ENCODE results near the gene RAB9A.

Gene RAB9A

DNA sequence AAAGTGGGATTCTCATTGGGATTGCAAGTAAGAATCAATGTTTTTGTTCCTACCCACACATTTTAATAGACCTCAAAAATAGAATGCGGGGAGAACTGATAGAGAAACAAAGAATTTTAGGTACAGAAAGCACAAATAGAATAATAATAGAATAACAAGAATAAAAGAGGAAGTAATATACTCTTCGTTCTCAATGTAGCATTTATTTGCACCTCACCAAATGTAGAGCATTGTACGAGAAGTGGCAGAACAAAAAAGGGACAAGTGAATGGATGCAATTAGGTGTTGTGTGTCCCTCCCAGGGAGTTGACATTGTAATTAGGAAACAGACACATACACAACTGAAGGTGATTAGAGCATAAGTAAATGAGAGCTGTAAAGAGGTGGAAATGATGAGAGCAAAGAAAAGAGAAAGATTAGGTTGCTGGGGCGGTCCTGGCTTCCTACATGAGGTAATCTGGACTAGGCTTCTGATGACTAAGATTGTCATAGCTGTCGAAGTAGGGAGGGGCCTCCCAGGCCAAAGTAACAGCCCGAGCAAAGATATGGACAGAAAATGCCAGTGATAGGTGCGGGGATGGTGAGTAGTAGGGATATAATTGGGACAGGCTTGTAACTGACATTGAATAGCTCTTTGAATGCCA is 10.4 kb downstream of the RAB9A start:
- Histone ChIP-seq H3K4me2 (ENCODE audit: low read length) (no peak overlapping the region), H3K79me2 (ENCODE audit: insufficient read depth, low read length) (peaks cover 68% of the 10 kb centered on the region)

DNA sequence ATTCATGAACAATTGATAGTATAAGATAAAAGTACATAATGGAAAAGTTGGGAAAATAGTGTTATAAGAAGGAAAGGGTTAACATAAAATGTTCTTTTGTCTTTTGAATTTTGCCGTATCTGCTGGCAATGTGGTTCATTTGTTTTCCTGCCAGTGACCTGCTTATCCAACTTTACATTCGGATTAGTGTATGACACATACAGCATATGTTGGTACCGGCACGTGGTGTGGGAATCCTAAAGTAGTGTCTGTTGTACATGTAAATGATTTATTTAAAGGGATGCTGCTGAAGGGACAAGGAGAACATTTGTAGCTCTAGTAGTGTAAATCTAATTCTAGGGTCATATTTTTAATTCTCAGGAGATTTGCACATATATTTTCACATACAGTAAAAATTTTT is 11.5 kb downstream of the RAB9A start:
- no peak overlapping the region for H3K4me2 ChIP-seq (ENCODE audit: low read length)
- H3K9ac ChIP-seq (ENCODE audit: low read length) = no peak overlapping the region
- TF ChIP-seq EZH2 (IDR thresholded peaks at IDR 0.05; ENCODE audit: borderline replicate concordance, low read length) = no peak
- TF ChIP-seq, protein P1, sequence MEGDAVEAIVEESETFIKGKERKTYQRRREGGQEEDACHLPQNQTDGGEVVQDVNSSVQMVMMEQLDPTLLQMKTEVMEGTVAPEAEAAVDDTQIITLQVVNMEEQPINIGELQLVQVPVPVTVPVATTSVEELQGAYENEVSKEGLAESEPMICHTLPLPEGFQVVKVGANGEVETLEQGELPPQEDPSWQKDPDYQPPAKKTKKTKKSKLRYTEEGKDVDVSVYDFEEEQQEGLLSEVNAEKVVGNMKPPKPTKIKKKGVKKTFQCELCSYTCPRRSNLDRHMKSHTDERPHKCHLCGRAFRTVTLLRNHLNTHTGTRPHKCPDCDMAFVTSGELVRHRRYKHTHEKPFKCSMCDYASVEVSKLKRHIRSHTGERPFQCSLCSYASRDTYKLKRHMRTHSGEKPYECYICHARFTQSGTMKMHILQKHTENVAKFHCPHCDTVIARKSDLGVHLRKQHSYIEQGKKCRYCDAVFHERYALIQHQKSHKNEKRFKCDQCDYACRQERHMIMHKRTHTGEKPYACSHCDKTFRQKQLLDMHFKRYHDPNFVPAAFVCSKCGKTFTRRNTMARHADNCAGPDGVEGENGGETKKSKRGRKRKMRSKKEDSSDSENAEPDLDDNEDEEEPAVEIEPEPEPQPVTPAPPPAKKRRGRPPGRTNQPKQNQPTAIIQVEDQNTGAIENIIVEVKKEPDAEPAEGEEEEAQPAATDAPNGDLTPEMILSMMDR (IDR thresholded peaks at IDR 0.05; ENCODE audit: low read length) = no peak
- H3K9me3 ChIP-seq (ENCODE audit: low read length) = no peaks in the 10 kb centered on the region
- H3F3A ChIP-seq (ENCODE audit: insufficient read depth, low read length) = no peaks in the 10 kb centered on the region
- H3K4me3 ChIP-seq (ENCODE audit: low read depth, low read length, poor library complexity, severe bottlenecking) = no peak overlapping the region
- peaks cover 56% of the 10 kb centered on the region for H3K4me1 ChIP-seq (ENCODE audit: insufficient read depth, low read length, severe bottlenecking)
- H3K27ac ChIP-seq (ENCODE audit: low read depth, low read length, poor library complexity, severe bottlenecking) = no peak overlapping the region
- no peaks in the 10 kb centered on the region; the same call in 1 of the 2 replicates for H3K36me3 ChIP-seq (ENCODE audit: insufficient read depth, low read length)
- H3K27me3 ChIP-seq (ENCODE audit: insufficient read depth, low read length) = no peaks in the 10 kb centered on the region
- H3K79me2 ChIP-seq (ENCODE audit: insufficient read depth, low read length) = peaks cover 60% of the 10 kb centered on the region
- no peaks in the 10 kb centered on the region for H4K20me1 ChIP-seq (ENCODE audit: insufficient read depth, low read length)
- H3K9me2 ChIP-seq (ENCODE audit: low read depth, low read length) = no peaks in the 10 kb centered on the region
- no peak overlapping the region for H2AFZ ChIP-seq (ENCODE audit: low read length)

More for the DNA sequence above, 10.4 kb downstream of the RAB9A start:
- TF ChIP-seq EZH2 (IDR thresholded peaks at IDR 0.05; ENCODE audit: borderline replicate concordance, low read length) = no peak
- TF ChIP-seq, protein P1 (IDR thresholded peaks at IDR 0.05; ENCODE audit: low read length) = no peak
- Histone ChIP-seq H3K36me3 (ENCODE audit: insufficient read depth, low read length) (no peaks in the 10 kb centered on the region; the same call in 1 of the 2 replicates), H3K4me3 (ENCODE audit: low read depth, low read length, poor library complexity, severe bottlenecking) (no peak overlapping the region), H4K20me1 (ENCODE audit: insufficient read depth, low read length) (no peaks in the 10 kb centered on the region), H3K4me1 (ENCODE audit: insufficient read depth, low read length, severe bottlenecking) (peaks cover 56% of the 10 kb centered on the region), H3K9ac (ENCODE audit: low read length) (no peak overlapping the region), H3K9me3 (ENCODE audit: low read length) (no peaks in the 10 kb centered on the region), H3K27ac (ENCODE audit: low read depth, low read length, poor library complexity, severe bottlenecking) (no peak overlapping the region), H2AFZ (ENCODE audit: low read length) (no peak overlapping the region), H3K27me3 (ENCODE audit: insufficient read depth, low read length) (no peaks in the 10 kb centered on the region), H3K9me2 (ENCODE audit: low read depth, low read length) (no peaks in the 10 kb centered on the region), H3F3A (ENCODE audit: insufficient read depth, low read length) (no peaks in the 10 kb centered on the region)

DNA sequence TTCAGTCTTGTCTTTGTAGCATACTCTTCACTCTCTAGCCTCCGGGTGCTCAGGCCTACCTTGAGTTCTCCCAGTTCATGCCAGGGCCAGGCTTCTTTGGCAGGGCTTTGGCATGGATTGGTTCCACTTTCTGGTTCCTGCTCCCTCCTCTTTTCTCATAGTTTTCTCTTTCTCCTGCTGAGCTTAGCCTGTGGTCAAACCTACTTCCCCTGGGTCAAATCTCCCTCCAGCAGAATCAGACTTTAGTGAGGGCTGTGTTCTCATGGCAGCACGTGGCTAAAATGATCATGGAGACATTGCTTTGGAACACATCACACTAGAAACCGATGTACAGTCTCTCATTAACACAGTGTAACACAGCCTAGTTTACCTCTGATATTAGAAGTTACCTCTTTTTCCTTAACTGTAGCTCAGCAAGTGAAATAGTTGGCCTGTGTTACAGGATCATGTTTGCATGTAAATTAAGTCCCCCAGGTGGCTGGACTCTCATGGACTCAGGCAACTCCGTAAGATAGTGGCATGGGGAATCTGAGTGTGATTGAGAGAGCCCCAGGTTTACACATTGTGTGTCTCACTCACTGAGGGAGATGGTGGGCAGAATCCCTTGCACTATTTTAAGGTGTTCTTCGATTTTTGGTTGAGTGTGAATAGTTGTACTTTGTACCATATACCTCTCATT is 13.3 kb downstream of the RAB9A start:
- H3K4me1 ChIP-seq (ENCODE audit: insufficient read depth, low read length, severe bottlenecking) = peaks cover 44% of the 10 kb centered on the region
- no peak overlapping the region for H3K4me2 ChIP-seq (ENCODE audit: low read length)
- H4K20me1 ChIP-seq (ENCODE audit: insufficient read depth, low read length) = no peaks in the 10 kb centered on the region
- H3K36me3 ChIP-seq (ENCODE audit: insufficient read depth, low read length) = no peaks in the 10 kb centered on the region; the same call in none of the 2 replicates
- H3F3A ChIP-seq (ENCODE audit: insufficient read depth, low read length) = no peaks in the 10 kb centered on the region
- no peaks in the 10 kb centered on the region for H3K27me3 ChIP-seq (ENCODE audit: insufficient read depth, low read length)
- H3K79me2 ChIP-seq (ENCODE audit: insufficient read depth, low read length) = peaks cover 47% of the 10 kb centered on the region
- TF ChIP-seq, protein P1 (IDR thresholded peaks at IDR 0.05; ENCODE audit: low read length) = no peak
- no peak for TF ChIP-seq EZH2 (IDR thresholded peaks at IDR 0.05; ENCODE audit: borderline replicate concordance, low read length)
- no peaks in the 10 kb centered on the region for H3K9me3 ChIP-seq (ENCODE audit: low read length)
- H3K27ac ChIP-seq (ENCODE audit: low read depth, low read length, poor library complexity, severe bottlenecking) = no peak overlapping the region
- H3K4me3 ChIP-seq (ENCODE audit: low read depth, low read length, poor library complexity, severe bottlenecking) = no peak overlapping the region
- no peak overlapping the region for H2AFZ ChIP-seq (ENCODE audit: low read length)
- H3K9ac ChIP-seq (ENCODE audit: low read length) = no peak overlapping the region
- no peaks in the 10 kb centered on the region for H3K9me2 ChIP-seq (ENCODE audit: low read depth, low read length)

All from OCI-LY1 (cell line).